AG09309 (cell line): ENCODE measurements around the gene ATP2B2.

ENCODE experiments used
- DNase-seq: peaks from one replicate; pipeline ENCODE4 v3.0.0-alpha.2; 2010; ENCODE audit warnings: low read depth
- H3K4me3 ChIP-seq: 2 replicates; pipeline ENCODE4 v1.5.1; 2011; ENCODE audit warnings: mild to moderate bottlenecking, low read depth, low read length, moderate library complexity; ENCODE audit not compliant: control insufficient read depth
- TF ChIP-seq, protein P1 (sequence below): IDR thresholded peaks from 2 replicates; pipeline ENCODE4 v1.5.1; 2011; ENCODE audit warnings: mild to moderate bottlenecking, low read depth, low read length, inconsistent platforms; ENCODE audit not compliant: insufficient read depth, control insufficient read depth; ENCODE audit errors: missing control alignments

Gene ATP2B2

DNA sequence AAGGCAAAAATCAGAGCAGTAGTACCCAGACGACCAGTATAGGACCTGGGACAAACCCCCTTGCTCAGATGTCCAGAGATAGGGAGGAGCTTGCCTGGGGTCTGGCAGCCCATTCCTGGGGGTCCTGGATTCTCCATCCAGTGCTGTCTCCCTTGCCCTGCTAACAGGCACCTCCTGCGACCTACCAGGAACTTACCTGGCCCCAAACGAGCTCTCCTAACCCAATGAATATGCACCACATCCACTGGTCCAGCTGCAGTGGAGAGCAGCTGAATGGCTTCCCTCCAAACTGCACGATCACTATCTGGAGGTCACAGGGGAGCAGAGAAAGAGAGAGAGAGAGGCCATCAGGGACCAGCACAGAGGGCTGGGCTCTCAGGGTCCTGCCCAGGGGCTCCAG, 165.3 kb downstream of the ATP2B2 start:
- TF ChIP-seq, protein P1, sequence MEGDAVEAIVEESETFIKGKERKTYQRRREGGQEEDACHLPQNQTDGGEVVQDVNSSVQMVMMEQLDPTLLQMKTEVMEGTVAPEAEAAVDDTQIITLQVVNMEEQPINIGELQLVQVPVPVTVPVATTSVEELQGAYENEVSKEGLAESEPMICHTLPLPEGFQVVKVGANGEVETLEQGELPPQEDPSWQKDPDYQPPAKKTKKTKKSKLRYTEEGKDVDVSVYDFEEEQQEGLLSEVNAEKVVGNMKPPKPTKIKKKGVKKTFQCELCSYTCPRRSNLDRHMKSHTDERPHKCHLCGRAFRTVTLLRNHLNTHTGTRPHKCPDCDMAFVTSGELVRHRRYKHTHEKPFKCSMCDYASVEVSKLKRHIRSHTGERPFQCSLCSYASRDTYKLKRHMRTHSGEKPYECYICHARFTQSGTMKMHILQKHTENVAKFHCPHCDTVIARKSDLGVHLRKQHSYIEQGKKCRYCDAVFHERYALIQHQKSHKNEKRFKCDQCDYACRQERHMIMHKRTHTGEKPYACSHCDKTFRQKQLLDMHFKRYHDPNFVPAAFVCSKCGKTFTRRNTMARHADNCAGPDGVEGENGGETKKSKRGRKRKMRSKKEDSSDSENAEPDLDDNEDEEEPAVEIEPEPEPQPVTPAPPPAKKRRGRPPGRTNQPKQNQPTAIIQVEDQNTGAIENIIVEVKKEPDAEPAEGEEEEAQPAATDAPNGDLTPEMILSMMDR = no peak
- no peak for DNase-seq
- no peak overlapping the region for H3K4me3 ChIP-seq

DNA sequence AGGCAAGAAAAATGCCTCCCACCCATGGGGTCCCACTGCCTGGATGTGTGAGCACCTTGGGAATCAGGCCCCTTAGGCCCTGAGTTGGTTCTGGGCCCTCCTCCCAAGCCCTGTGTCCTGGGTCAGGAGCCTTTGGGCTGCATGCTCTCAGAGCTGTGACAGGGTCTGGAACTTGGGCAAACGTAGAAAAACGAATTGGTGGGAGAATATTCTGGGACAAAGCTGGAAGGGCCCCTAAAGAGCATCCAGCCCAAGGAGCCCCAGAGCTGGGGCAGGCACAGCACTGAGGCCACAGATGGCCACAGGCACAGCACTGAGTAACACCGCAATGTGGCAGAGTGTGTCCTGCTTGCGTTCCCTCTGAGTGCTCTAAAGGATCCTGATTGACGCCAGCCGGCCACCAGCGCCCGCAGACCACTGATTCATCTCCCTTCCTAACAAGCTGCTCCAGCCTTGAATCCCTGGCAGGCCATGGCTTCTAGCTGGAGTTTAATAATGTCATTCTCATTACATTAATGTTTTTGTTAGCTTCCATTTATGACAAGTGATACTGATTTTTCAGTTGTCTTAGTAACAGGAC, 165.9 kb downstream of the ATP2B2 start:
- no peak for DNase-seq
- H3K4me3 ChIP-seq = no peak overlapping the region
- TF ChIP-seq, protein P1 = no peak

DNA sequence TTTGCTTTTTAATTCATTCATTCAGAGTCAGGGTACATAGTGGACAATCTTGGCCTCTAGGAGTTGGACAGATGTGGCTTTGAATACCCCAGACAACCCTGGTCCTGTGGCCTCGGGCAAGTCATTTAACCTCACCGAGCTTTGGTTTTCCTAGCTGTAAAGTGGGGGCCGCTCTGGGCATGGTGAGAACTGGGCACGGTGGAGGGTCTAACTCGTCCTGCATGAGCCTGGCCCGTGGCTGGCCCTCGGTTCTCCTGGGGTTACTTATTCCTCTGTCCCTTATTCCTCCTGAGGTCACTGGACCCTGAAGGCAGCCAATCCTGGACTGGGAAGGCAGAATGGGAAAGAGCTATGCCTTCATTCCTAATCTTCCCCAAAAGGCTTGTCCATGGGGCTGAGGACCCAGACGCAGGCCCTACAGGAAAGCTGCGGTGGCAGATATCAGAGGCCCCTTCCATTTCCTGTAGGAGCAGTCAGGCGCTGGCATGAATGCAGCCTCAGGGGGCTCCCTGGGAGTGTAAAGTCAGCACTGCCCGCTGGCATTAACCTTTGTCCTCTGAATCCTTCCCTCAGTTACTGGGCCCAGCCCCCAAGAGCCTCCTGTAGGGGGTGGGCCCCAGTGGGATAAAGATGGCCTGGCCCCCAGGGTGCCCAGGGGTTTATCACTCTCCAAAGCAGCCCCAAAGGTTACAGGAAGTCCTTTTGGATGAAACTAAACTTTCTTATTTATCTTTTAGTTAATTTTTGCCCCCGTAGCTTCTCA, 166.6 kb downstream of the ATP2B2 start:
- H3K4me3 ChIP-seq = no peak overlapping the region
- TF ChIP-seq, protein P1 = no peak
- DNase-seq = no peak

DNA sequence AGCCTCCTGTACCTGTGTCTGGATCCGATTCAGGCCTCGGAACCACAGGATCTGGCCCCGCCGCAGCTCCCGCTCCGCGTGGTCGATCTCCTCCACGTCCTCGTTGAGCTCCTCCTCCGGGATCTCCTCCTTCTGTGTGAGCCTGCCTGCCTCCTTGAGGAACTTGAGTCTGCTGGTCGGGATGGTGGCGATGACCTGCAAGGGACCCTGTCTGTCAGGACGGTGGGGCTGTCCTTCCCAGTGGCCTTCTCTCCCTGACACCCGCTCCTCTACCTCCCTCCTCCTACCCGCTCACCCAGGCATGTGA, 167.3 kb downstream of the ATP2B2 start:
- H3K4me3 ChIP-seq = no peak overlapping the region
- DNase-seq = no peak
- TF ChIP-seq, protein P1 = no peak

DNA sequence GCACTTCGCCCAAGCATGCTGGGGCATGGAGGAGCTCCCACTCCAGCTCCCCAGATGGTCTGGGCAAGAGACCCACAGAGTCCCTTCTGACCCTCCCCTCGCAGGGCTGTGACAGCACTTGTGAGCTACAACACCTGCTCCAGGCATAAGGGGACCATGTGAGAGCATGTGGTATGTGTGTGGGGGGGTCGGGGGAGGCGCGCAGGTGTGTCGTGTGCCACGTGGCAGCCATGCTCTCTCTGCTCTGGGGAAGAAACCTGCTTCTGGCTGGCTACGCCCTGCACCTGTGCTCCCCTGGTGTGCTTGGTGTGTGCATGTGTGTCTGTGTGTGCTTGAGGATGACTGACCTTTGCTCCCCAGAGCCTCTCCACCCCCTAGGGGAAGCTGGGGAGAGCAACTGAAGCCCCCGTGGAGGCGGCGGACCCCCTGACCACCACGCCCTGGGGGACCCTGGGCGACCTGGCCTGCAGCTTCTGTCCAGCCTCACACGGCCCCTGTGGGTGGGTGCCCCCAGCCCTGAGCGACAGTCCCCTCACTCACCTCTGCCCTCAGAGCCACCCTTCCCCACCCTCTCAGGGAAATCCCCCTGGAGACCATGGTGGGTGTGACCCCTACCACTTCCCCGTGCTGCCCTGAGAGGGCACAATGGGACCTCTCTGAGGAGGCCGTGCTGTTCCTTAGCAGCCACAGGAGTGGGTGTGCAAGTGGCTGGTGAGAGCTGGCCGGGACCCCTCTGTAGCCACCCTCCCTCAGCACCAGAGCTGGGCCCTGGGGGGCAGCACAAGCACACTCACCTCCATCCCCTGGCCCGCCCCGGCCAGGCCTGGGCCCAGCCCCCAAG, 167.8 kb downstream of the ATP2B2 start:
- H3K4me3 ChIP-seq = no peak overlapping the region
- TF ChIP-seq, protein P1 = no peak
- DNase-seq = no peak

DNA sequence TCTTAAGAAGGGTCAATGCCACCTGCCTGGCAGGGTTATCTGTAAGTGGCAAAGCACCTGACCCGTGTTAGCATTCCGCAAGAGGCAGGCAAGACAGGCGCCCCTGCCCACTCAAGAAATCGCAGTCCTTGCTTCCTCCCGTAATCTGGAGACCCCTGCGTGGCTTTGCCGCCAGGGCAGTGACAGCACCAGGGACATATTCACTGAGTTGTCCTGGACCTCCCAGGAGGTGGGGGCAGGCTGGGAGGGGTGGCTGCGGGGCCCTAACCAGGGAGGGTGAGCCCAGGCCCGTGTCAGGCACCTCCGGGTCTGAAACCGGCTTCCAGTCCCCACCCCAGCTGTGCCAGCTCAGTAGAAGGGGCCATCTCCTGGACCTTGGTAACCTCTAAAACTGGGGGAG, 168.6 kb downstream of the ATP2B2 start:
- DNase-seq = no peak
- H3K4me3 ChIP-seq = no peak overlapping the region
- TF ChIP-seq, protein P1 = no peak
